Hippocampal formation (tissue), 2 donors: ENCODE data around the gene ZNF816.
A peak's percentile ranks its signal among the peaks of the same experiment; 100 is the strongest.
"Not testable (repeated sequence)": the region's sequence is repeated elsewhere in the genome, so short reads cannot be mapped to it uniquely, and the experiment has no call there.

ENCODE experiments used
- DNase-seq, 2 donors: peaks; one replicate each; lab custom pipeline; 2025; lab: John Stamatoyannopoulos, UW

ZNF816 gene

DNA sequence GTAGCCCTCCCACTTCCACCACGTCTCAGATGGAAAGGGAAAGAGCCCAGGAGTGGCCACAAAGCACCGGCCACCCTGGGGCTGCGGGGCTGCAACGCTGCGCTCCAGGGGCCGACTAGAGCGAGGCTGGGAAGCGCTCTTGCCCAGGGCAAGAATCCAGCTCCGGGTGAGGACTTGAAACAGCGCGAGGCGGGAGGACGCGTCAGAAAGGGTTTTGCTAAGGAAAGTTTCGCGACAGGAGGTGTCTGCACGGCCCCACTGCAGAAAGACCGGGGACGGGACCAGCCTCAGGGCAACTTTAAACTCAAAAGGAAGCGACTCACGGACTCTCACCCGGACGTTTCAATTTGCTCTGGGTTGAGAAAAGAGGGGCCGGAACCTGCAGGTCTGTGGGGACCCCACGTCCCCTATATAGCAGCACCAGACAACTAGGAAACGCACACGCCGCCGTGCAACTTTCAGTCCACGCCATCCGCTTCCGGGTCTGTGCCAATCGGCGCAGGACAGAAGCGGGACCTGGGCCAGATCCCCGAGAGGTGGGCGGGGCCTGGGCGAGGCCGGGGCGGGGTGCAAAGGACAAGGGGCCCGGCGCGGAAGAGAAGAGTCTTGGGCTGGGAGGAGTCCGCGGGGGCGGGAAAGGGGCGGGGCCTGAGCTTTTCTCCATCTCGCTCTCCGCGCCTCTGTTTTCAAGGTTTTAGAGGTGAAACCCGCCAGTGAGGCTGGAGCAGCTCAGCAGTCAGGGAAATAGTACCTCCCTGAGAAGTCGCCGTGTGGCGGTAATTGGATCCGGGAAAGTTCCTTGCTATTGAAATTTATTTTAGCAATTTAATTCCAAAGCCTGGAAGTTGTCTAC lies at the start of gene ZNF816:
TSS of gene ZNF816 (minus strand) at position 488 of the 853 bp plus-strand sequence. CDS start 6,792 bp downstream, outside the sequence.
- DNase-seq: peak; percentile 74 to 91

GRCh38 chr19:53012006-53012405 lies 49.3 kb upstream of the ZNF816 start:
- no peak for DNase-seq

DNA sequence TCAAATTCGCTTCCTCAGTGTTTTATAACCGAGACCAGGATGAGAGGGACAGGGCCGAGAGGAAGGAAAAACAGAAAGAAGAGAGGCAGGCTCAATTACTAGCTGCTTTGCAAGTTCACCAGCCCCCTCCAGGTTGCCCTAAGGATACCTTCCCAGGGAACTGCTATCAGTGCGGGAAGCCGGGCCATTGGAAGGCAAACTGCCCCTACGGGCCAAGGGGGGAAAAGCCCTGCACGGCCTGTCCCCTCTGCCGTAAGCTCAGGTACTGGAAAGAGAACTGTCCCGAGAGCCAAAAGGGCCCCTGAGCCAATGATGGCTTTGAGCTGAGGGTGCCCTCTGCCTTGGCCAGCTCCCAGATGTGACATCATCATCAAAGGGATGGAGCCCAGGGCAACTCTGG lies 47.8 kb upstream of the ZNF816 start:
- DNase-seq: no peak

DNA sequence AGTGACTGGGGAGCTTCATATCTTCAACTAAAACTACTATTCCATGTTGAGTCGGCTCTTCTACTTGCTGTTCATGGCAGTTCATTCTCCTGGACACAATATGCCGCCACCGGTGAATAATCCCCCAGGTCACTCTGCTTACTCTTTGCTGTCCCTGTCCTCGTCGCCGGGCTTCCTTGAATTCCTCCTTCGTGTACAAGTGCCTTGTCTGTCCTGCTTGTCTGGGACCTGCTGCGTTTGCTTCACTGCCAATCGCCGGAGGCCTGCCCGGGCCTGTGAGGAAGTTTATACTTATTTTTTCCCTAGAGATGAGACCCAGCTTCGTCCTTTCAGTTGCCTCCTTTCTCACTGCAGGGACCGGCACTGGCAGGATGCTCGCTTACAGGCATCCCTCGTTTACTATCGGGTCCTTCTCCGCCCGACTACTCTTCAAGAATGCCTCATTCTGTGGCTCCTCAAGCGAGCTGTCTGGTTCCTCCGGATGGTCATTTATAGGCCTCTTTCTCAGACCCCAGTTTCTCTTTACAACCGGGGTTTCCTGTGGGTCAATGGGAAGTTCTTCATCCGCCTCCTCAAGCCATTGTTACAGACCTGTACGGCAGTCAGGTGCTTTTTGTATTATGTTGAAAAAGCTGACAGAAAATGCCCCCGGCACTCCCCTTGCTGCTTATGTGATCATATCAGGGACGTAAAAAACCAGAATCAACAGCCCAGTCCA lies 45.5 kb upstream of the ZNF816 start:
- DNase-seq: no peak

DNA sequence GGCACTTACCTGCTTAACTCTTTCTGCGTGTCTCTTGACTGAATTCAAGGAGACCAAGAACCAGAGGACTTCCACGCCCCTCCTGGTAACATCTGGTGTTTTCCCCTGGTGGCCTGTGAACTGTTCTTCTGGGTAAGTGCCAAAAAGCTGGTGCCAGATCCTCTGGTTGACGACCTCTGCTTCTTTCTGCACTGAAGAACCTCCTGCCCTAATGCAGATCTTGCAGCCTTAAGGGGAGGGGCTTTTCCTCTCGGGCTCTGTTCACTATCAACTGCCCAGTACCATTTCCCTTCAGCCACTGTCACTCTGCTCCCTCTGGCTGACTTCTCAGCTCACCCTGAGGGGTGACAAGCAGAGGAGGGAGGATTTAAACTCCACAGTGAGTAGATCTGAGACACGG lies 44.9 kb upstream of the ZNF816 start:
- no peak for DNase-seq

DNA sequence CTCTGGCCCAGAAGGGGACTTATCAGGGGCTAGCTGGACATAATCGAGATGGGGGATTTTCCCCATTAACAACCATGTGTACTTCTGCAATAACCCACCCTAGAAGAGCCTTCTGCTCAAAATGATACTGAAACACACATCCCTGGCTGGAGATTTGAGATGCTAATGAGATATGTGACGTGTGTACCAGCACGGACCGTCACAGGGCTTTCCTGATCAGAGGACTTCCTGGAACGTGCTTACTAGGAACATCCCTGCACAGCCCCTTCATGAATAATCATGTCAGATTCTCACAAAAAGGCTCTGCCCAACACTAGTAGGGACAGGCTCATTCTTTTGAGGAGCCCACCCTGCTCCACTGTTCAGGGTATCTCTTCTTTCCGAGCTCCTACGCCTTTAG lies 44.5 kb upstream of the ZNF816 start:
- DNase-seq: no peak

DNA sequence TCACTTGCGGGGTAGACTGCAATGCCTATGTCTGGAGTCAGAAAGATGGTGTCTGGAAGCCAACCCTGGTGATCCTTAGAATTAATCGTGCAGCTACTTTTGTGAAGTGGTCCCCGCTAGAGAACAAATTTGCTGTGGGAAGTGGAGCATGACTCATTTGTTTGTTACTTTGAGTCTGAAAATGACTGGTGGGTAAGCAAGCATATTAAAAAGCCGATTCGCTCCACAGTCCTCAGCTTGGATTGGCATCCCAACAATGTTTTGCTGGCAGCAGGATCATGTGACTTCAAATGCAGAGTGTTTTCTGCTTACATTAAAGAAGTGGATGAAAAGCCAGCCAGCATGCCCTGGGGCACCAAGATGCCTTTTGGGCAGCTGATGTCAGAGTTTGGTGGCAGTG lies 41.6 kb upstream of the ZNF816 start:
- no peak for DNase-seq

- DNase-seq: no peak
Measured at GRCh38 chr19:53002479-53002878, 39.8 kb upstream of the ZNF816 start.

- no peak for DNase-seq
Measured at GRCh38 chr19:52997975-52998374, 35.3 kb upstream of the ZNF816 start.

- no peak for DNase-seq
Measured at GRCh38 chr19:52995711-52996110, 33.0 kb upstream of the ZNF816 start.

DNA sequence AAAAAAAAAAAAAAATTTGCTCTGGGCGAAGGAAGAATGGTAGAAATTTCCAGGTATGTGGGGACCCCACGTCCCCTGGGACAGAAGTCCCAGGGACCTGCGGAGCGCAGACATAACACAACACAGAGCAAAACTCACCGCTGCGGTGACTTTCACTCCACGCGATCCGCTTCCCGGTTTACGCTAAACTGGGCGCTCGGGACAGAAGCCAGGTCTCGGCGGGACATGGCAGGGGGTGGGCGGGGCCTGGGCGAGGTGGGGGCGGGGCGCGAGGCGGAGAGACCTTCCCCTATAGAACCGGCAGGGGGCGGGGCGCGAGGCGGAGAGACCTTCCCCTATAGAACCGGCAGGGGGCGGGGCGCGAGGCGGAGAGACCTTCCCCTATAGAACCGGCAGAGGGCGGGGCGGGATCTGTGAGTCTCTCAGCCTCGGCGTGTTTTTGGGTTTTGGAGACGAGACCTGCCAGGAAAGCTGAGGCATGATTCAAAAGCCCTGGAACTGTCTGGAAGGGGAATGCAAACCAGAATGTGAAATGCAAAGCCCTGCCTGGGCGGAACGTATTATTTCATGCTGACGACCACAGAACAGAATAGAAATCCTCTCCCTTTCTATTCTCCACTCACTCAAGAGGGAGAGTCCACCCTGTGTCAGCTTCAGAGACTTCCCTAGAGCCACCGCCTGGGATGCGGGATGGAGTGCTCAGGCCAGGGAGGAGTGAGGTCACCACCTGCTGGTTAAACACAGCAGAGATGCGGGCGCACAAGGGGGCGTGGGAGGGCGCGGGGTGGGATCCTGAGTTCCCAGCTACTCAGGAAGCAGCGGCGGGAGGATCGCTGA lies 30.9 kb upstream of the ZNF816 start:
- DNase-seq: peak; percentile 34 to 58

- no peak for DNase-seq
Measured at GRCh38 chr19:52992109-52993004, 29.7 kb upstream of the ZNF816 start.

GRCh38 chr19:52991484-52991883 lies 28.8 kb upstream of the ZNF816 start:
- no peak for DNase-seq

DNA sequence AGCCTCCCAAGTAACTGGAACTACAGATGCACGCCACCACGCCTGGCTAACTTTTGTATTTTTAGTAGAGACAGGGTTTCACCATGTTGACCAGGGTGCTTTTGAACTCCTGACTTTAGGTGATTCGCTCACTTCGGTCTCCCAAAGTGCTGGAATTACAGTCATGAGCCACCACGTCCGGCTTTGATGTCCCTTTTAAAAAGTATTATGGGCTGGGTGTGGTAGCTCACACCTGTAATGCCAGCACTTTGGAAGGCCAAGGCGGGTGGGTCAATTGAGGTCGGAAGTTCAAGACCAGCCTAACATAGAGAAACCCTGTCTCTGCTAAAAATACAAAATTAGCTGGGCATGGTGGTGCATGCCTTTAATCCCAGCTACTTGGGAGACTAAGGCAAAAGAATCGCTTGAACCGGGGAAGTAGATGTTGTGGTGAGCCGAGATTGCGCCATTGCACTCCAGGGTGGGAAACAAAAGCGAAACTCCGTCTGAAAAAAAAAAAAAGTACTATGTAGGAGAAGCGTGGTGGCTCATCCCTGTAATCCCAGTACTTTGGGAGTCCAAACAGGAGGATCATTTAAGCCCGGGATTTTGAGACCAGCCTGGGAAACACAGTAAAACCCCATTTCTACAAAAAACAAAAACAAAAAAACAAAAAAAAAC lies 28.2 kb upstream of the ZNF816 start:
- no peak for DNase-seq

DNA sequence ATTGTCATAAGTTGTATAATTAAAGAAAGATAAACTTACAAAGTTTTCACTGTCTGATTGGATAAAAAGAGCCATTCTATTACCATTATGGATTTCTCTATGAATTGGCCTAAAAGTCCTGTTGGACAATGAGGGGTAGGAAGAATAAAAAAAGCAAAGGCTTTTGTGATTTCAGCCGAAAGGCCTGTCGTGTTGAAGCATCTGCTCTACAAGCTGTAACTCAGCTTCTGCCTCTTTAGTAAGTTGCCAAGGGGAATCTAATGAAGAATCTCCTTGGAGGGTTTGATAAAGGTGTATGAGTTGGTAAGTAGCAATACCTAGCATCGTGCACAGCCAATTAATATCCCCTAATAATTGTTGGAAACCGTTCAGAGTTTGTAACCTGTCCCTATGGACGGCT lies 25.8 kb upstream of the ZNF816 start:
- no peak for DNase-seq

- DNase-seq: no peak
Measured at GRCh38 chr19:52987221-52987620, 24.5 kb upstream of the ZNF816 start.

DNA sequence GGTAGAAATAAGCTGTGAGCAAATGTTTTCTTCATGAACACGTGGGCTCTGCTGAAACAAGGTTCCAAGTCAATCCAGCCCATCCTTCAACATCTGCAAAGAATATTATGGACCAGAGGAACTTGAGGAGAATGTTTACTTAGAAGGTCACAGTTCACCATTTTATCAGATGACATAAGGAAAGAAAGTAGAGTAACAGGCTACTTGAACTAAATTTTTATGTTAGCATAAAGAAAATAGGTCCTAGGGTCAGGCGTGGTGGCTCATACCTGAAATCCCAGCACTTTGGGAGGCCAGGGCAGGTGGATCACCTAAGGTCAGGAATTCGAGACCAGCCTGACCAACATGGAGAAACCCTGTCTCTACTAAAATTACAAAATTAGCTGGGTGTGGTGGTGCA lies 20.5 kb upstream of the ZNF816 start:
- DNase-seq: not testable (repeated sequence)

DNA sequence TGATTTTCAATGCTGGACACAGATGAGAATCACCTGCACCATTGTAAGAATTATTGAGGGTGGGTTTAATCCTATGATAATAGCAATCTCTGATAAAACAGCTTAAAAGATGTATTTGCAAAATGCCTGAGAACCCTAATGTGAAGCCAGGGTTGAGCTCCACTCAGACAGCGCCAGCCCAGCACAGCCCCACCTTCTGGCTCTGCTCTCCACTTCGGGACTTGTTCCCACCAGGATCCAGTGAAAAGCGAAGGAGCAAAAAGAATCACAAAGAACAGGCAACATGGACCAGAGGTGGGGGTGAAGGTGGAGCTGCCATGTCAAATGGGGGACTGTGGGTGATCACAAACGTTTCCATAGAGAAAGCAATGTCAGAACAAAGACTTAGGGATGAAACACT lies 18.6 kb upstream of the ZNF816 start:
- DNase-seq: no peak

DNA sequence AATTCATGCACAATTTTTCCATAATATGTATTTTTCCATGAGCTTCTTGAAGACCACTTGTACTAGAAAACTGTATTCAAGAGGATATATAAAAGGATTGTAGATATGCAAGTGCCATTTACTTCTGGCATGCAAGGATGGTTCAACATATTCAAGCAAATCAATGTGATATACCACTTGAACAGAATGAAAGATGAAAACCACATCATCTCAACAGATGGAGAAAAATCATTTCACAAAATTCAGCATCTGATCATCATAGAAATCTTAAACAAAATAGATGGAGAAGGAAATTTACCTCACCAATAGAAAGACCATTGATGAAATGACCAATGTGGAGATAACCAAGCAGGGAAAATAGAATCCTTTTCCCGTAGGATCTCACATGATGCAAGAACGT lies 5.1 kb upstream of the ZNF816 start:
- no peak for DNase-seq

DNA sequence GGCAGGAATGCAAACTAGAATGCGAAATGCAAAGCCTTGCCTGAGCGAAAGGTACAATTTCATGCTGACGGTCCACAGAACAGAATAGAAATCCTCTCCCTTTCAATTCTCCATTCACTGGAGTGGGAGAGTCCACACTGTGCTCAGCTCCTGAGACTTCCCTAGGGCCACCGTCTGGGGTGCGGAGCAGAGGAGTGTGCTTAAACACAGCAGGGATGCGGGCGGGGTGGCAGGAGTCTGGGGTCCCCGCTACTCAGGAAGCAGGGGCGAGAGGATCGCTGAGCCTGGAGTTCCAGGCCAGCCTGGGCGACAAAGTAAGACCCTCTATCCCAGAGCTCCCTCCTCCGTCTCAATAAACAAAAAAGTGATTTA lies 552 bp upstream of the ZNF816 start:
- DNase-seq: no peak

- no peak for DNase-seq
Measured at GRCh38 chr19:52961981-52962380, 700 bp downstream of the ZNF816 start.
